Heart left ventricle (tissue), 13 donors: ENCODE data around the gene QKI.

Experiments used
- POLR2A ChIP-seq, 2 donors: fragments of 450-650 bp; IDR thresholded peaks; one replicate each; pipeline ENCODE4 v1.6.1; 2017; ENCODE audit warnings: antibody characterized with exemption in 2 of 2, mild to moderate bottlenecking in 2 of 2, moderate library complexity in 2 of 2
- TF ChIP-seq, protein P1 (sequence below), 12 donors: fragments of 200-600 bp; sonication (generic) in 4 of 12; IDR thresholded peaks; one replicate each; pipeline versions ENCODE4 v1.5.0 to v1.8.0; 2018 to 2022; ENCODE audit warnings: antibody characterized with exemption in 12 of 12, mild to moderate bottlenecking in 5 of 12
- donor health status: ischemic (EF 13 %, LVEDD 7.1; RV severe dilation, severe dysfunction).
- donor health status: DM: no; HTN: yes; CAD: no.
- donor health status: DM: no; HTN: no; CAD: no.
- donor health status: ischemic (EF 25% LVEDD 6.9; RV normal size, moderate dysfunction).
- donor health status: ischemic (EF 25% LVEDD 5.7; RV mildly dilated, moderate dysfunction).
- donor health status: ischemic (EF 35%, LVEDD 5.7; RV mildly dilated, moderate dysfunction).
- donor health status: nonischemic (EF 11% LVEDD 7.7; RV severe dilation, severe dysfunction).
- donor health status: DM: yes; HTN: yes; CAD: no.
- donor health status: PGD.
- donor health status: ischemic (EF 29% LVEDD 5.4; RV normal size, mild dysfunction).
- donor health status: nonischemic (EF 23%, LVEDD 6.1; RV moderate dilation, normal function).

DNA sequence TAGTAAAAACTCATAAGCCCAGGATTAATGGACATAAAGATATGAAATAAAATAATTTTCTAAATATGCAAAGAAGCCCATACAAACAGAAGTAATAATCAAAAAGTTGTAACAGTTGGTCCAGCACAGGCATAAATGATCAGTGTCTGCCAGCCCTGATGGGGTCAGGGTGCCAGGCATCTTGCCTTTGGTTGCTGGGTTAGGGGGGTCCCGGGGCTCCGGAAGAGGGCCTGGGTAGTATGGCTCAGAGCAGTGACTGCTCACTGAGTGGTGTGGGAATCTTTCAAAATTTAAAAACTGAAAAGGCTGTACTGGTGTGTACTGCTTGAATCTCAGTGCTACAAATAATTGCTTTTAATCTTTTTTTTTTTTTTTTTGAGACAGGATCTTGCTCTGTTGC is 7.7 kb upstream of the QKI start:
- TF ChIP-seq, protein P1, sequence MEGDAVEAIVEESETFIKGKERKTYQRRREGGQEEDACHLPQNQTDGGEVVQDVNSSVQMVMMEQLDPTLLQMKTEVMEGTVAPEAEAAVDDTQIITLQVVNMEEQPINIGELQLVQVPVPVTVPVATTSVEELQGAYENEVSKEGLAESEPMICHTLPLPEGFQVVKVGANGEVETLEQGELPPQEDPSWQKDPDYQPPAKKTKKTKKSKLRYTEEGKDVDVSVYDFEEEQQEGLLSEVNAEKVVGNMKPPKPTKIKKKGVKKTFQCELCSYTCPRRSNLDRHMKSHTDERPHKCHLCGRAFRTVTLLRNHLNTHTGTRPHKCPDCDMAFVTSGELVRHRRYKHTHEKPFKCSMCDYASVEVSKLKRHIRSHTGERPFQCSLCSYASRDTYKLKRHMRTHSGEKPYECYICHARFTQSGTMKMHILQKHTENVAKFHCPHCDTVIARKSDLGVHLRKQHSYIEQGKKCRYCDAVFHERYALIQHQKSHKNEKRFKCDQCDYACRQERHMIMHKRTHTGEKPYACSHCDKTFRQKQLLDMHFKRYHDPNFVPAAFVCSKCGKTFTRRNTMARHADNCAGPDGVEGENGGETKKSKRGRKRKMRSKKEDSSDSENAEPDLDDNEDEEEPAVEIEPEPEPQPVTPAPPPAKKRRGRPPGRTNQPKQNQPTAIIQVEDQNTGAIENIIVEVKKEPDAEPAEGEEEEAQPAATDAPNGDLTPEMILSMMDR (IDR thresholded peaks at IDR 0.05): no peak
- TF ChIP-seq POLR2A (IDR thresholded peaks at IDR 0.05): no peak
